Right forelimb (tissue), 1 donor: Measurements from ENCODE around the gene GPR37L1.
"Not testable (repeated sequence)": the region's sequence is repeated elsewhere in the genome, so short reads cannot be mapped to it uniquely, and the experiment has no call there.

Experiments used
- DNase-seq: peaks from one replicate; pipeline ENCODE4 v3.0.0-alpha.2; 2018

GPR37L1 gene

DNA sequence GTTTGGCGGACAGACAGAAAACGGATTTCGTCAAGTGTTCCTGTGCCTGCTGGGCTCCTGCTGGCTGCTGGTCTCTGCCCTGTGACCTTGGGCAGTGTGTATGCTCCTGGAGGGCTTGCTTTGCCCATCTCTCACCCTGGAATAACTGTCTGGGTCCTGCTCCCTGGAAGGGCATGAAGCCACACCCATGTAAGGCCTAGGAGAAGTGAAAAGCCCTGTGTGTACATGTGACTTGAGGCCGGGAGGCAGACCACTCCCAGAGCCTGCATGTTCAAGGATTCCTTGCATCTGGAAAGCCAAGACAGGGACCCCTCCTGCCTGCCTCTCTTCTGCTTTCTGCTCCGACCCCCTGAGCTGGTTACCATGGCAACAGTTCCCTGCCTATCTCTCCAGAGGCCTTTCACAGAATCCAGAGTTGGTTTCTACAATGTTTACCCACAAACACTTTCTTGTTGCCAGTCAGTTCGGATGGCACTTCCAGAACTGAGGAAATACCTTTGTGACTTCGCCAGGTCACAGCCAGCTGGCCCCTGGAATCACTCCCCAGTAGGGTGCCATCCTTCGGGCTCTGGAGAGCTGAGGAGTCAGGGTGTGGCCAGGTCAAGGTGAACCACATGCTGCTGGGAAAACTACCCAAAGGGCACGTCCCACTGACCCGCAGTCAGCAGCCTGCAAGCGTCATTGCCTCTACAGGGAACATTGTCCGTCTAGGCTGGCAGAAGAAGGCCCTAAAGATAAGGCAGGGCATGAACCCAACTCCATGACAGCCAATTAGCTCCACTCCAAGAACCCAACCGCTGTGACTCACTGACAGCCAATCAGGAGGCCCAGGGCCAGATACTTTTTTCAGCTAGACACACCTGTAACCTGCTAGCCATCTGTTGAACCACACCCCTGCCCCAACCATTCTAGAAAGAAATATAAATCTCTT lies 14.7 kb upstream of the GPR37L1 start:
- no peak for DNase-seq

- DNase-seq = no peak
These were observed 11.7 kb upstream of the GPR37L1 start for GRCh38 chr1:202110977-202111376.

GRCh38 chr1:202111589-202111988 lies 11.1 kb upstream of the GPR37L1 start:
- DNase-seq = not testable (repeated sequence)

GRCh38 chr1:202112859-202113689 lies 9.6 kb upstream of the GPR37L1 start:
- no peak for DNase-seq

GRCh38 chr1:202113690-202114300 lies 8.9 kb upstream of the GPR37L1 start:
- no peak for DNase-seq

GRCh38 chr1:202116287-202116686 lies 6.4 kb upstream of the GPR37L1 start:
- DNase-seq = no peak

DNA sequence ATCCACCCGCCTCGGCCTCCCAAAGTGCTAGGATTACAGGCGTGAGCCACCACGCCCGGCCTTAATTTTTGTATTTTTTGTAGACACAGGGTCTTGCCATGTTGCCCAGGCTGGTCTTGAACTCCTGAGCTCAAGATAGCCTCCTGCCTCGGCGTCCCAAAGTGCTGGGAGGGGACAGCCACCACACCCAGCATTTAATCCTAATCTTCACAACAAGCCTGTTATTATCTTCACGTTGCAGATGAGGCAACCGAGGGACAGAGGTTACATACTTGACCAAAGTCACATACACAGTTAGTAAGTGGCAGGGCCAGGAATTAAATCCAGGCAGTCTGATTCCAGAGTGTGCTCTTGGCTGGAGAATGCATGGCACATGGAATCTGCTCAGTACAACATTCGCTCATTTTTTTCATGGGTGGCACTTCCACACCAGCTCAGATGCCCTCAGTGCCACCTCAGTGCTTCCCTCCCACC lies 4.8 kb upstream of the GPR37L1 start:
- DNase-seq = no peak

DNA sequence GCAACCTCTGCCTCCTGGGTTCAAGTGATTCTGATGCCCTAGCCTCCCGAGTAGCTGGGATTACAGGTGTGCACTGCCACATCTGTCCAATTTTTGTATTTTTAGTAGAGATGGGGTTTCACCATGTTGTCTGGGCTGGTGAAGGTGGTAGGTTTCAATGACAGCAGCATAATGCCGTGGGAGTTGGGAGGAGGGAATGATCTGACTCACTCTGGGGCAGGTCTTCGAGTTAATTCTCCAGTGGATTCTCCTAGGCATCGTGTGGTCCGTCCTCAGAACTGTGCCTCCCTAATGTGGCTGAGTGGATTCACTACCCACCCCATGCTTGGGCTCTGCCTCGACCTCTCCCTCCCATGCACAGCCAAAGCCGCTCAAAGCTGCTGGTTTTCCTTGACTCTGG lies 1.7 kb upstream of the GPR37L1 start:
- no peak for DNase-seq

DNA sequence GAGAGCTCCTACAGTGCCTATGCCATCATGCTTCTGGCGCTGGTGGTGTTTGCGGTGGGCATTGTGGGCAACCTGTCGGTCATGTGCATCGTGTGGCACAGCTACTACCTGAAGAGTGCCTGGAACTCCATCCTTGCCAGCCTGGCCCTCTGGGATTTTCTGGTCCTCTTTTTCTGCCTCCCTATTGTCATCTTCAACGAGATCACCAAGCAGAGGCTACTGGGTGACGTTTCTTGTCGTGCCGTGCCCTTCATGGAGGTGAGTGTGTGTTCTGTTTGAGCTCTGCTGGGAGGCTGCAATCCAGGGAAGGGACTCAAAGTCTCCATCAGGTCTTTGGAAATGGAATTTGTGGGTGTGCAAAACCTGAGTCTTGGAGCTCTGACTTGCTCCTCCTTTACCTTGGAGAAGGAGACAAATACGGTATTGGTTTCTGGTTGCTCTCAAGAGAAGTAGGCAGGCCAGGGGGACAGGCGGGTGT lies 658 bp downstream of the GPR37L1 start:
- DNase-seq = no peak

- no peak for DNase-seq
These were observed 1.4 kb downstream of the GPR37L1 start for GRCh38 chr1:202124142-202124541.

GRCh38 chr1:202125611-202126010 lies 2.9 kb downstream of the GPR37L1 start:
- no peak for DNase-seq

DNA sequence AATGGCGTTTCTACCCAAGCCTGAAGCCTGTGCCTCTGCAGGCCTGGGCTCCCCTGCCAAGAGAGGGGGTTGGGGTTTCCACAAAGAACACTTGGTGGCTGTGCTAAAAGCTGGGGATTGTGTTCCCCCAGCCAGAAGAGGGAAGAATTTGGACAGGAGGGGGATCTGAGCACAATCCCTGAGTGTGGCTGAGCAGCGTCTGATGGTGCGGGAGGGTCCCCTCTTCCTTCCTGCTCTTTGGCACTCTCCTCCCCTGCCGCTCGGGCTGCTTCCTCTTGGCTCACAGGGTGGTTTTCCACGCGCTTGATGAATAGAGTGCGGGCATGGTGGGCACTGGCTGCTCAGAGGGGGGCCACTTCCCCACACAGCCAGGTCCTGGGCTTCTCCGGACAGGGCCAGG lies 3.7 kb downstream of the GPR37L1 start:
- DNase-seq = no peak

- no peak for DNase-seq
These were observed 4.3 kb downstream of the GPR37L1 start for GRCh38 chr1:202127061-202127460.

GRCh38 chr1:202127836-202128622 lies 5.3 kb downstream of the GPR37L1 start:
- DNase-seq = no peak

DNA sequence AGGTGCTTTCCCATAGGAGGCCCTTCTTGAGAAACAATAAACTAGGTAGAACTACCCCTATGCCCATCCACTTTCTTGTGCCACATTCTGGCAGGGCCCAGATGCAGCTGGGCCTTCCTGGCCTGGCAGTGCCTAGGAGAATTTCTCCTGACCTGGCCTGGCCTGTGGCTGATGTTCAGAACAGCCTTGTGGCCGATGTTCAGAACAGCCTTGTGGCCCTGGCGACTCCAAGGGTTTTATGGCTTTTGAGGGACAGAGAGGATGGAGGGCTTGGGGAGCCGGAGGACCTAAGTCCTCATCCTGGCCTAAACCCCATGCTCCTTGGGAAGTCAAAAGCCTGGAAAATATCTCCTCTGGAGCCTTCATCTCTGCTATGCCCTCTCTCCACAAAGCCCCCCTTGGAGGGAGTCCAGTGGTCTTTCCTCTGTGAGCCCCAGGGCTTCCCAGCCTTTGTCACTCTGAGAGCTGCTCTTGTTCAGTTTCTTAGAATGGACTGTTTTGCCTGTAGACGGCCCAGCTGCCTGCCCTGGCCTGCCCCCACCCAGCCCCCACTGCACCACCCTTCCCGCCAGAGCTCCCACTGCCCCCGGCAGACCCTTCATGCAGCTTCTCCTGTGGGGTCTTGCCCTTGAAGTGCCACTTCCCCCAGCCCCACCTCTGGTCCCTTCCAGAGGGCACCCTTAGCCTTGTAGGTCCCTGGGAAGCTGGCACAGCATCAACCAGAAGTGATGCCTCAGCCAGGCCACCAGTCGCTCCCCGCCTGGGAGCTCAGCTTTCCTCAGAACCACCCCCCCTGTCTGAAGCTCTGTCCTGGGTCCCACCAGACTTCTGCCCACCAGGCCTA lies 7.0 kb downstream of the GPR37L1 start:
- DNase-seq = no peak

DNA sequence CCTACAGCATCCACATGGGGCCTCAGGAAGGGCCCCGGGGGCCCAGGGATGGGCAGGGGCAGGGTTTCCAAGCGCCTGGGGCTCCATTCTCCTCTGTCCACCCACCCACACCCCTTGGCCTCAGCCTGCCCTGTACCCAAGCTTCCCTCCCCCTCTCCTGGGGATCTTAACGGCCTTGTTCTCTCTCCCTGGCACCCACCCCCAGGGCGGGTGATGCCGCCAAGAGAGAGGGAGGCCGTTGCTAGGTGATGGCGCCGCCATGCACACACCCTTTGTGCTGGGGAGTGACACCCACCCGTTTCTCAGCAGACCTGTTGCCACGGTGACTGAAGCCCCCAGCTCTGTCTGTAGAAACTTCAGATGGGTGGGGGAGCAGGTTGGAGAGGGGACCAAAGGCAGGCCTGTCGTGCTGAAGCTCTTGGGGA lies 7.6 kb downstream of the GPR37L1 start:
- DNase-seq = no peak

GRCh38 chr1:202130816-202131522 lies 8.3 kb downstream of the GPR37L1 start:
- no peak for DNase-seq

GRCh38 chr1:202131956-202132821 lies 9.5 kb downstream of the GPR37L1 start:
- DNase-seq = no peak

DNA sequence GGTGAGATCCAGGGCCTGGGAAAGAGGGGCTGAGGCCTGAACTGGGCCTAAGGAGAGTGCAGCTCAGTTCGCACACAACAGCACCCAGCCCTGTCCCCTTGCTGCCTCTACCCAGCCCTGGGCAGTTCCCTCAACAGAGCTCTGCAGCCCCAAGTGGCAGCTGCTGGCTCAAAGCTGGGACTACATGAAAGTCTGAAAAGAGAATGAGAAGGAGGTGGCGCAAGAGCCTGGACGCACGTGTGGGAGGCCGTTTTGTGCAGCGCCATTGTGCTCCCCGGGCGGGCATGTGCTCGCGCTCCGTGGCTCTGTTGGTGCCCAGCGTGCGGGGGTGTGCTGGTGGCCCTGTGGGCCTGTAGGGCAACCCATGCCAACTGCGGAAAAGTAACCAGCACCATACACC lies 10.3 kb downstream of the GPR37L1 start:
- DNase-seq = no peak

GRCh38 chr1:202133496-202133895 lies 10.8 kb downstream of the GPR37L1 start:
- no peak for DNase-seq
